Measurements from ENCODE around the gene AFP.
A peak's percentile ranks its signal among the peaks of the same experiment; 100 is the strongest.

DNA sequence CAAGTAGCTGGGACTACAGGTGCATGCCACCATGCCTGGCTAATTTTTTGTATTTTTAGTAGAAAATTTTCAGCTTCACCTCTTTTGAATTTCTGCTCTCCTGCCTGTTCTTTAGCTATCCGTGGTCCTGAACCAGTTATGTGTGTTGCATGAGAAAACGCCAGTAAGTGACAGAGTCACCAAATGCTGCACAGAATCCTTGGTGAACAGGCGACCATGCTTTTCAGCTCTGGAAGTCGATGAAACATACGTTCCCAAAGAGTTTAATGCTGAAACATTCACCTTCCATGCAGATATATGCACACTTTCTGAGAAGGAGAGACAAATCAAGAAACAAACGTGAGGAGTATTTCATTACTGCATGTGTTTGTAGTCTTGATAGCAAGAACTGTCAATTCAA lies 18.0 kb upstream of the AFP start:
- TF ChIP-seq JUN (IDR thresholded peaks at IDR 0.05) (no peak), MYC (IDR thresholded peaks at IDR 0.05; ENCODE audit: borderline replicate concordance, low read length) (no peak), POLR2A (IDR thresholded peaks at IDR 0.05; ENCODE audit: low read length) (no peak), ESRRA (IDR thresholded peaks at IDR 0.05; ENCODE audit: borderline replicate concordance, low read length) (no peak), TFCP2L1 (CRISPR knock-in tag; IDR thresholded peaks at IDR 0.05) (no peak), EP300 (IDR thresholded peaks at IDR 0.05) (no peak), RFX5 (IDR thresholded peaks at IDR 0.05) (no peak), SMC3 (IDR thresholded peaks at IDR 0.05) (no peak), FOSL2 (IDR thresholded peaks at IDR 0.05) (no peak), FOSL2 (CRISPR knock-in tag; IDR thresholded peaks at IDR 0.05) (no peak), SREBF2 (IDR thresholded peaks at IDR 0.05) (no peak)
- TF ChIP-seq, protein P1, sequence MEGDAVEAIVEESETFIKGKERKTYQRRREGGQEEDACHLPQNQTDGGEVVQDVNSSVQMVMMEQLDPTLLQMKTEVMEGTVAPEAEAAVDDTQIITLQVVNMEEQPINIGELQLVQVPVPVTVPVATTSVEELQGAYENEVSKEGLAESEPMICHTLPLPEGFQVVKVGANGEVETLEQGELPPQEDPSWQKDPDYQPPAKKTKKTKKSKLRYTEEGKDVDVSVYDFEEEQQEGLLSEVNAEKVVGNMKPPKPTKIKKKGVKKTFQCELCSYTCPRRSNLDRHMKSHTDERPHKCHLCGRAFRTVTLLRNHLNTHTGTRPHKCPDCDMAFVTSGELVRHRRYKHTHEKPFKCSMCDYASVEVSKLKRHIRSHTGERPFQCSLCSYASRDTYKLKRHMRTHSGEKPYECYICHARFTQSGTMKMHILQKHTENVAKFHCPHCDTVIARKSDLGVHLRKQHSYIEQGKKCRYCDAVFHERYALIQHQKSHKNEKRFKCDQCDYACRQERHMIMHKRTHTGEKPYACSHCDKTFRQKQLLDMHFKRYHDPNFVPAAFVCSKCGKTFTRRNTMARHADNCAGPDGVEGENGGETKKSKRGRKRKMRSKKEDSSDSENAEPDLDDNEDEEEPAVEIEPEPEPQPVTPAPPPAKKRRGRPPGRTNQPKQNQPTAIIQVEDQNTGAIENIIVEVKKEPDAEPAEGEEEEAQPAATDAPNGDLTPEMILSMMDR (IDR thresholded peaks at IDR 0.05): no peak
- TF ChIP-seq, protein P2, sequence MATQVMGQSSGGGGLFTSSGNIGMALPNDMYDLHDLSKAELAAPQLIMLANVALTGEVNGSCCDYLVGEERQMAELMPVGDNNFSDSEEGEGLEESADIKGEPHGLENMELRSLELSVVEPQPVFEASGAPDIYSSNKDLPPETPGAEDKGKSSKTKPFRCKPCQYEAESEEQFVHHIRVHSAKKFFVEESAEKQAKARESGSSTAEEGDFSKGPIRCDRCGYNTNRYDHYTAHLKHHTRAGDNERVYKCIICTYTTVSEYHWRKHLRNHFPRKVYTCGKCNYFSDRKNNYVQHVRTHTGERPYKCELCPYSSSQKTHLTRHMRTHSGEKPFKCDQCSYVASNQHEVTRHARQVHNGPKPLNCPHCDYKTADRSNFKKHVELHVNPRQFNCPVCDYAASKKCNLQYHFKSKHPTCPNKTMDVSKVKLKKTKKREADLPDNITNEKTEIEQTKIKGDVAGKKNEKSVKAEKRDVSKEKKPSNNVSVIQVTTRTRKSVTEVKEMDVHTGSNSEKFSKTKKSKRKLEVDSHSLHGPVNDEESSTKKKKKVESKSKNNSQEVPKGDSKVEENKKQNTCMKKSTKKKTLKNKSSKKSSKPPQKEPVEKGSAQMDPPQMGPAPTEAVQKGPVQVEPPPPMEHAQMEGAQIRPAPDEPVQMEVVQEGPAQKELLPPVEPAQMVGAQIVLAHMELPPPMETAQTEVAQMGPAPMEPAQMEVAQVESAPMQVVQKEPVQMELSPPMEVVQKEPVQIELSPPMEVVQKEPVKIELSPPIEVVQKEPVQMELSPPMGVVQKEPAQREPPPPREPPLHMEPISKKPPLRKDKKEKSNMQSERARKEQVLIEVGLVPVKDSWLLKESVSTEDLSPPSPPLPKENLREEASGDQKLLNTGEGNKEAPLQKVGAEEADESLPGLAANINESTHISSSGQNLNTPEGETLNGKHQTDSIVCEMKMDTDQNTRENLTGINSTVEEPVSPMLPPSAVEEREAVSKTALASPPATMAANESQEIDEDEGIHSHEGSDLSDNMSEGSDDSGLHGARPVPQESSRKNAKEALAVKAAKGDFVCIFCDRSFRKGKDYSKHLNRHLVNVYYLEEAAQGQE (IDR thresholded peaks at IDR 0.05): peak; percentile 78; the same call in 1 of the 2 replicates
- TF ChIP-seq, protein P3, sequence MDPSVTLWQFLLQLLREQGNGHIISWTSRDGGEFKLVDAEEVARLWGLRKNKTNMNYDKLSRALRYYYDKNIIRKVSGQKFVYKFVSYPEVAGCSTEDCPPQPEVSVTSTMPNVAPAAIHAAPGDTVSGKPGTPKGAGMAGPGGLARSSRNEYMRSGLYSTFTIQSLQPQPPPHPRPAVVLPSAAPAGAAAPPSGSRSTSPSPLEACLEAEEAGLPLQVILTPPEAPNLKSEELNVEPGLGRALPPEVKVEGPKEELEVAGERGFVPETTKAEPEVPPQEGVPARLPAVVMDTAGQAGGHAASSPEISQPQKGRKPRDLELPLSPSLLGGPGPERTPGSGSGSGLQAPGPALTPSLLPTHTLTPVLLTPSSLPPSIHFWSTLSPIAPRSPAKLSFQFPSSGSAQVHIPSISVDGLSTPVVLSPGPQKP (IDR thresholded peaks at IDR 0.05; ENCODE audit: low read depth, low read length): no peak
- TF ChIP-seq, protein P4, sequence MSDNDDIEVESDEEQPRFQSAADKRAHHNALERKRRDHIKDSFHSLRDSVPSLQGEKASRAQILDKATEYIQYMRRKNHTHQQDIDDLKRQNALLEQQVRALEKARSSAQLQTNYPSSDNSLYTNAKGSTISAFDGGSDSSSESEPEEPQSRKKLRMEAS (IDR thresholded peaks at IDR 0.05): no peak
